ENCODE data around the gene ARHGEF37. TPM values are rescaled to one million over a fixed set of nuclear protein-coding genes. Genes with fewer than 3 reads are reported as not detected.

Gene ARHGEF37
- total and polyA plus RNA-seq, 4 donors = 2.2 to 9.1 (median 3.7) TPM

DNA sequence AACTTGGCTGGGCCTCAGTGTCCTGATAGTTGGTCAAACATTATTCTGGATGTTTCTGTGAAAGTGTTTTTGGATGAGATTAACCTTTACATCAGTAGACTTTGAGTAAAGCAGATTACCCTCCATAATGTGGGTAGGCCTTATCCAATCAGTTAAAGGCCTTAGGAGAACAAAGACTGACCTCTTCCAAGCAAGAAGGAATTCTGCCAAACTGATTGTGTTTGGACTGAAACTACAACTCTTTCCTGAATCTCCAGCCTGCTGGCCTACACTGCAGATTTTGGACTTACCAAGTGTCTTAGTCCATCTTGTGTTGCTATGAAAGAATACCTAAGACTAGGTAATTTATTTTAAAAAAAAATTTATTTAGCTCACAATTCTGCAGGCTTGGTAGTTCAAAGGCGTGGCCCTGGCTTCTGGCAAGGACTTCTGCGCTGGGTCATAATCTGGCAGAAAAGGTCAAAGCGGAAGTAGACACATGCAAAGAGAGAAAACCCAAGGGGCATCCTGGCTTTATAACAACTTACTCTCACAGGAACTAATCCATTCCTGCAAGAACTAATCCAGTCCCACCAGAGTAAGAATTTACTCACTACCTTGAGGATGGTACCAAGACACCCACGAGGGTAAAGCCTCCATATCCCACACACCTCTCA, 8.6 kb upstream of the ARHGEF37 start:
- TF ChIP-seq, protein P1, sequence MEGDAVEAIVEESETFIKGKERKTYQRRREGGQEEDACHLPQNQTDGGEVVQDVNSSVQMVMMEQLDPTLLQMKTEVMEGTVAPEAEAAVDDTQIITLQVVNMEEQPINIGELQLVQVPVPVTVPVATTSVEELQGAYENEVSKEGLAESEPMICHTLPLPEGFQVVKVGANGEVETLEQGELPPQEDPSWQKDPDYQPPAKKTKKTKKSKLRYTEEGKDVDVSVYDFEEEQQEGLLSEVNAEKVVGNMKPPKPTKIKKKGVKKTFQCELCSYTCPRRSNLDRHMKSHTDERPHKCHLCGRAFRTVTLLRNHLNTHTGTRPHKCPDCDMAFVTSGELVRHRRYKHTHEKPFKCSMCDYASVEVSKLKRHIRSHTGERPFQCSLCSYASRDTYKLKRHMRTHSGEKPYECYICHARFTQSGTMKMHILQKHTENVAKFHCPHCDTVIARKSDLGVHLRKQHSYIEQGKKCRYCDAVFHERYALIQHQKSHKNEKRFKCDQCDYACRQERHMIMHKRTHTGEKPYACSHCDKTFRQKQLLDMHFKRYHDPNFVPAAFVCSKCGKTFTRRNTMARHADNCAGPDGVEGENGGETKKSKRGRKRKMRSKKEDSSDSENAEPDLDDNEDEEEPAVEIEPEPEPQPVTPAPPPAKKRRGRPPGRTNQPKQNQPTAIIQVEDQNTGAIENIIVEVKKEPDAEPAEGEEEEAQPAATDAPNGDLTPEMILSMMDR (IDR thresholded peaks at IDR 0.05; ENCODE audit: control extremely low read depth, extremely low read depth) = no peak
- Histone ChIP-seq H3K9ac (ENCODE audit: insufficient read depth in 1 of 2, low read length in 2 of 2) (no peak overlapping the region), H3K9me3 (ENCODE audit: control insufficient read depth in 4 of 4, insufficient read depth in 3 of 4, low read length in 3 of 4) (no peaks in the 10 kb centered on the region), H3K4me3 (no peak overlapping the region), H3K27ac (ENCODE audit: low read depth in 1 of 2, low read length in 1 of 2) (no peak overlapping the region), H3K36me3 (ENCODE audit: control insufficient read depth in 4 of 4, insufficient read depth in 4 of 4, low read length in 4 of 4) (no peaks in the 10 kb centered on the region), H3K27me3 (ENCODE audit: control insufficient read depth in 3 of 3, insufficient read depth in 3 of 3, low read length in 2 of 3) (no peaks in the 10 kb centered on the region), H3K4me1 (ENCODE audit: control insufficient read depth in 5 of 5, insufficient read depth in 5 of 5, low read length in 5 of 5) (peaks cover 0 to 2% (median 0%) of the 10 kb centered on the region in 5 donors)
- no peak for DNase-seq
- WGBS, 2 donors = 91 to 92% methylated on average over 4 of the region's 4 CpGs
- no peak for ATAC-seq (ENCODE audit: insufficient read depth, low FRiP score)

DNA sequence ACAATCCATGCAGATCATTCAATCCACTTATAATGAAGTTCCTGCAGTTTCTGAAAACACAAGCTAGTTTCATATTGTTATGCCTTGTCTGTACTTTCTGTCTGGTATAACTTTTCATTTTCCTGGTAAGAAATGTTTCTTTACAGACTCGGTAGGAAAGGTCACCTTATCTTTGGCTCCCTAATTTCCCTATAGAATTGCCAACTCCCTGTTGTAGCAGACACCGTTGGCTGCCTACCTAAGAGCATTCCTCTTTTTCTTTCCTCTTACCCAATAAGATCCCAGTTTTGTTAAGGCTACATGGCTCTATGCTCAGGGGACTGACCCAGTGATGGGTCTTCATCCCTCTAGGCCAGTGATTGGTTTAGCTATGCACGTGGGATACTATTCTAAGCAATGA, 6.2 kb upstream of the ARHGEF37 start:
- WGBS, 2 donors = 82% methylated on average over 3 of the region's 3 CpGs
- H3K27ac ChIP-seq (ENCODE audit: low read depth in 1 of 2, low read length in 1 of 2) = no peak overlapping the region

DNA sequence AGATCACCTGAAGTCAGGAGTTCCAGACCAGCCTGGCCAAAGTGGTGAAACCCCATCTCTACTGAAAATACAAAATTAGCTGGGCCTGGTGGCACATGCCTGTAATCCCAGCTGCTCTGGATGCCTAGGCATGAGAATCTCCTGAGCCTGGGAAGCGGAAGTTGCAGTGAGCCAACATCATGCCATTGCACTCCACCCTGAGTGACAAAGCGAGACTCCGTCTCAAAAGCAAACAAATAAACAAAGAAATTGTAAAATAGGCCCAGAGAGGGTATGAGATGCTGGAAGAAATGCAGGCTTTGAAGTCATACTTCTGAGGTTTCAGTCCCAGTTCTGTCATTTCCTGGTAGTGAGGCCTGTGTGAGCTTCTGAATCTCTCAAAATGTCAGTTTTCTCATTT, 5.3 kb upstream of the ARHGEF37 start:
- Histone ChIP-seq H3K4me1 (ENCODE audit: control insufficient read depth in 5 of 5, insufficient read depth in 5 of 5, low read length in 5 of 5) (peaks cover 0 to 6% (median 0%) of the 10 kb centered on the region in 5 donors), H3K27ac (ENCODE audit: low read depth in 1 of 2, low read length in 1 of 2) (no peak overlapping the region), H3K27me3 (ENCODE audit: control insufficient read depth in 3 of 3, insufficient read depth in 3 of 3, low read length in 2 of 3) (peaks cover 0 to 4% (median 0%) of the 10 kb centered on the region in 3 donors), H3K9ac (ENCODE audit: insufficient read depth in 1 of 2, low read length in 2 of 2) (no peak overlapping the region), H3K9me3 (ENCODE audit: control insufficient read depth in 4 of 4, insufficient read depth in 3 of 4, low read length in 3 of 4) (no peaks in the 10 kb centered on the region), H3K36me3 (ENCODE audit: control insufficient read depth in 4 of 4, insufficient read depth in 4 of 4, low read length in 4 of 4) (no peaks in the 10 kb centered on the region), H3K4me3 (no peak overlapping the region)
- DNase-seq (no peak), ATAC-seq (ENCODE audit: insufficient read depth, low FRiP score) (no peak)
- TF ChIP-seq, protein P1 (IDR thresholded peaks at IDR 0.05; ENCODE audit: control extremely low read depth, extremely low read depth) = no peak
- 86 to 89% methylated on average over 3 of the region's 3 CpGs for WGBS, 2 donors

More for the DNA sequence above, 6.2 kb upstream of the ARHGEF37 start:
- H3K27me3 ChIP-seq (ENCODE audit: control insufficient read depth in 3 of 3, insufficient read depth in 3 of 3, low read length in 2 of 3) = no peaks in the 10 kb centered on the region
- H3K9me3 ChIP-seq (ENCODE audit: control insufficient read depth in 4 of 4, insufficient read depth in 3 of 4, low read length in 3 of 4) = no peaks in the 10 kb centered on the region
- H3K4me1 ChIP-seq (ENCODE audit: control insufficient read depth in 5 of 5, insufficient read depth in 5 of 5, low read length in 5 of 5) = peaks cover 0 to 2% (median 0%) of the 10 kb centered on the region in 5 donors
- H3K36me3 ChIP-seq (ENCODE audit: control insufficient read depth in 4 of 4, insufficient read depth in 4 of 4, low read length in 4 of 4) = no peaks in the 10 kb centered on the region
- TF ChIP-seq, protein P1 (IDR thresholded peaks at IDR 0.05; ENCODE audit: control extremely low read depth, extremely low read depth) = no peak
- H3K9ac ChIP-seq (ENCODE audit: insufficient read depth in 1 of 2, low read length in 2 of 2) = no peak overlapping the region
- DNase-seq (no peak), ATAC-seq (ENCODE audit: insufficient read depth, low FRiP score) (no peak)
- H3K4me3 ChIP-seq = no peak overlapping the region
